Placental pericyte (primary cell): Measurements from ENCODE around the gene COQ4. TPM values are rescaled to one million over a fixed set of nuclear protein-coding genes. Genes with fewer than 3 reads are reported as not detected.

Source experiments
- total RNA-seq: library from RNA; depleted of rRNA; stranded (reverse); fragments of >200 nt; gene quantifications from 2 replicates; pipeline ENCODE4 v1.2.3, GENCODE V29; 2012

Gene COQ4
- 43.1 and 57.8 TPM in 2 replicates for total RNA-seq

GRCh38 chr9:128322404-128323211, at the start of gene COQ4, which contains the start of gene TRUB2:
Gene COQ4 (plus strand): TSS chr9:128322839. CDS start chr9:128322859, 20 bp downstream.
Gene TRUB2 (minus strand): TSS chr9:128322447. CDS start chr9:128322408, 39 bp downstream.

GRCh38 chr9:128275198-128276007, 47.2 kb upstream of the COQ4 start, which contains the start of gene GOLGA2:
Gene GOLGA2 (minus strand): TSS chr9:128276007. CDS start chr9:128275976, 31 bp downstream.

GRCh38 chr9:128276008-128276573, 46.5 kb upstream of the COQ4 start, which contains the start of gene SWI5:
Gene SWI5 (plus strand): TSS chr9:128276276.

GRCh38 chr9:128339761-128340690, 17.4 kb downstream of the COQ4 start, which contains the start of gene SLC27A4:
Gene SLC27A4 (plus strand): TSS chr9:128340527. CDS start chr9:128343133, 2,606 bp downstream.

GRCh38 chr9:128370752-128371629, 48.4 kb downstream of the COQ4 start, which contains the start of gene URM1:
Gene URM1 (plus strand): TSS chr9:128371374. CDS start chr9:128371381, 7 bp downstream.

Other genes with a start within 250 kb of the COQ4 start
- 73.3 and 90.3 TPM in 2 replicates for gene PTGES2, start 195.1 kb upstream of the COQ4 start, total RNA-seq
- not detected in 2 replicates for gene LCN2, start 173.4 kb upstream of the COQ4 start, total RNA-seq
- 40.3 and 41.9 TPM in 2 replicates for gene BBLN, start 162.6 kb upstream of the COQ4 start, total RNA-seq
- gene CIZ1, start 131.3 kb upstream of the COQ4 start, total RNA-seq, result 47.1 and 63.0 TPM in 2 replicates
- gene DNM1, start 119.5 kb upstream of the COQ4 start, total RNA-seq, result 17.1 and 47.0 TPM in 2 replicates
- gene GOLGA2, start 46.8 kb upstream of the COQ4 start, total RNA-seq, result 98.6 and 125 TPM in 2 replicates
- gene SWI5, start 46.6 kb upstream of the COQ4 start, total RNA-seq, result 17.6 and 25.6 TPM in 2 replicates
- 22.1 and 28.3 TPM in 2 replicates for gene TRUB2, start 392 bp upstream of the COQ4 start, total RNA-seq
- gene SLC27A4, start 17.7 kb downstream of the COQ4 start, total RNA-seq, result 20.8 and 47.0 TPM in 2 replicates
- gene URM1, start 48.5 kb downstream of the COQ4 start, total RNA-seq, result 35.5 and 41.4 TPM in 2 replicates
- gene CERCAM, start 98.0 kb downstream of the COQ4 start, total RNA-seq, result 77.3 and 148 TPM in 2 replicates
- gene ODF2, start 133.2 kb downstream of the COQ4 start, total RNA-seq, result 25.2 and 51.0 TPM in 2 replicates
- 21.0 and 38.7 TPM in 2 replicates for gene GLE1, start 181.9 kb downstream of the COQ4 start, total RNA-seq
- gene SPTAN1, start 229.7 kb downstream of the COQ4 start, total RNA-seq, result 290 and 407 TPM in 2 replicates